CD4-positive, alpha-beta T cell treated with Interleukin-15 for 1 hour (primary cell): Measurements from ENCODE around the gene C5orf15.

Source experiments
- DNase-seq: peaks from one replicate; pipeline ENCODE4 v3.0.0-alpha.2; 2020

The C5orf15 gene

GRCh38 chr5:133935991-133936650 is 32.3 kb downstream of the C5orf15 start:
- DNase-seq, result peak; percentile 30

GRCh38 chr5:133935667-133935940 is 32.8 kb downstream of the C5orf15 start:
- no peak for DNase-seq

GRCh38 chr5:133934822-133935666 is 33.4 kb downstream of the C5orf15 start:
- DNase-seq, result peak; percentile 63

GRCh38 chr5:133934311-133934710 is 34.1 kb downstream of the C5orf15 start:
- DNase-seq, result no peak

GRCh38 chr5:133933670-133934295 is 34.6 kb downstream of the C5orf15 start:
- DNase-seq, result no peak

- DNase-seq, result no peak
These were observed 35.3 kb downstream of the C5orf15 start for GRCh38 chr5:133933169-133933509.

- peak; percentile 73 for DNase-seq
These were observed 35.8 kb downstream of the C5orf15 start for GRCh38 chr5:133932441-133933168.

GRCh38 chr5:133931546-133931945 is 36.9 kb downstream of the C5orf15 start:
- DNase-seq, result no peak

GRCh38 chr5:133930813-133931090 is 37.7 kb downstream of the C5orf15 start:
- DNase-seq, result no peak

- DNase-seq, result peak; percentile 55
These were observed 38.2 kb downstream of the C5orf15 start for GRCh38 chr5:133930061-133930812.

- DNase-seq, result peak; percentile 29
These were observed 39.6 kb downstream of the C5orf15 start for GRCh38 chr5:133928587-133929393.

GRCh38 chr5:133927300-133928180 is 40.9 kb downstream of the C5orf15 start:
- no peak for DNase-seq

GRCh38 chr5:133926489-133927299 is 41.7 kb downstream of the C5orf15 start:
- DNase-seq, result no peak

- DNase-seq, result no peak
These were observed 42.4 kb downstream of the C5orf15 start for GRCh38 chr5:133925866-133926488.

- DNase-seq, result no peak
These were observed 43.2 kb downstream of the C5orf15 start for GRCh38 chr5:133925269-133925668.

GRCh38 chr5:133924221-133924920 is 44.1 kb downstream of the C5orf15 start:
- DNase-seq, result no peak

GRCh38 chr5:133921979-133922378 is 46.4 kb downstream of the C5orf15 start:
- DNase-seq, result no peak

- no peak for DNase-seq
These were observed 47.4 kb downstream of the C5orf15 start for GRCh38 chr5:133921069-133921468.
